WERI-Rb-1 (cell line): ENCODE data around the gene KDM4E.
A peak's percentile ranks its signal among the peaks of the same experiment; 100 is the strongest.

Experiments used
- DNase-seq: peaks from one replicate; pipeline ENCODE4 v3.0.0-alpha.2; 2020
- H3K27ac ChIP-seq: fragments of 250-450 bp; sonication (Bioruptor Pico); 2 replicates; pipeline ENCODE4 v1.5.1; 2020; ENCODE audit warnings: mild to moderate bottlenecking, moderate library complexity
- H3K27me3 ChIP-seq: fragments of 250-450 bp; sonication (Bioruptor Pico); 2 replicates; pipeline ENCODE4 v1.5.1; 2021; ENCODE audit warnings: mild to moderate bottlenecking, low read depth, moderate library complexity; ENCODE audit not compliant: insufficient read depth, severe bottlenecking
- H3K36me3 ChIP-seq: fragments of 250-450 bp; sonication (Bioruptor Pico); 2 replicates; pipeline ENCODE4 v1.5.1; 2020; ENCODE audit warnings: mild to moderate bottlenecking, moderate library complexity
- H3K4me3 ChIP-seq: 2 replicates; pipeline ENCODE4 v1.5.1; 2011; ENCODE audit warnings: low read depth, mild to moderate bottlenecking, control low read depth, low read length
- H3K9me3 ChIP-seq: fragments of 250-450 bp; sonication (Bioruptor Pico); 2 replicates; pipeline ENCODE4 v1.5.1; 2021; ENCODE audit warnings: mild to moderate bottlenecking, moderate library complexity; ENCODE audit not compliant: severe bottlenecking
- TF ChIP-seq, protein P1 (sequence below): IDR thresholded peaks from 2 replicates; pipeline ENCODE4 v1.5.1; 2011; ENCODE audit warnings: low read depth, mild to moderate bottlenecking, control low read depth, inconsistent platforms, low read length

Gene KDM4E

DNA sequence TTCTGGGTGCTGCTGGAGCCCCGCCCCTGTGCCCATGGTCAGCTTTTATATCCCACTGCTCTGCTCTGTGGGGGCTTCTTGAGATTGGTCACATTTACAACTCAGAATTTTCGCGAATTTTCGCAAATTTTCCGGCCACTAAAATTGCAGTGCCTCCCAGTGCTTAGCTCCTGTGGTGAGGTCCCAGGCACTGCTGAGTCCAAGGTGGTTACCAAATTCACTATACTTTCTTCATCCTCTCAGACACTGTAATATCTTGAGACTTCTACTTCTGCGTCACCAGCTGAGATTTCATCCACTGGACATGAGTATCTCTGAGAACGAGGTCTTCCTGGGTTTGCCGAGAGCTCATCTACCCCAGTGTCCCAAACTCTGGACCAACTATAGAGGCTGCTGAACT, 32.9 kb downstream of the KDM4E start:
- Histone ChIP-seq H3K27me3 (no peaks in the 10 kb centered on the region), H3K27ac (no peak overlapping the region), H3K4me3 (no peak overlapping the region), H3K36me3 (no peaks in the 10 kb centered on the region), H3K9me3 (no peaks in the 10 kb centered on the region)
- DNase-seq: no peak
- TF ChIP-seq, protein P1, sequence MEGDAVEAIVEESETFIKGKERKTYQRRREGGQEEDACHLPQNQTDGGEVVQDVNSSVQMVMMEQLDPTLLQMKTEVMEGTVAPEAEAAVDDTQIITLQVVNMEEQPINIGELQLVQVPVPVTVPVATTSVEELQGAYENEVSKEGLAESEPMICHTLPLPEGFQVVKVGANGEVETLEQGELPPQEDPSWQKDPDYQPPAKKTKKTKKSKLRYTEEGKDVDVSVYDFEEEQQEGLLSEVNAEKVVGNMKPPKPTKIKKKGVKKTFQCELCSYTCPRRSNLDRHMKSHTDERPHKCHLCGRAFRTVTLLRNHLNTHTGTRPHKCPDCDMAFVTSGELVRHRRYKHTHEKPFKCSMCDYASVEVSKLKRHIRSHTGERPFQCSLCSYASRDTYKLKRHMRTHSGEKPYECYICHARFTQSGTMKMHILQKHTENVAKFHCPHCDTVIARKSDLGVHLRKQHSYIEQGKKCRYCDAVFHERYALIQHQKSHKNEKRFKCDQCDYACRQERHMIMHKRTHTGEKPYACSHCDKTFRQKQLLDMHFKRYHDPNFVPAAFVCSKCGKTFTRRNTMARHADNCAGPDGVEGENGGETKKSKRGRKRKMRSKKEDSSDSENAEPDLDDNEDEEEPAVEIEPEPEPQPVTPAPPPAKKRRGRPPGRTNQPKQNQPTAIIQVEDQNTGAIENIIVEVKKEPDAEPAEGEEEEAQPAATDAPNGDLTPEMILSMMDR: no peak

DNA sequence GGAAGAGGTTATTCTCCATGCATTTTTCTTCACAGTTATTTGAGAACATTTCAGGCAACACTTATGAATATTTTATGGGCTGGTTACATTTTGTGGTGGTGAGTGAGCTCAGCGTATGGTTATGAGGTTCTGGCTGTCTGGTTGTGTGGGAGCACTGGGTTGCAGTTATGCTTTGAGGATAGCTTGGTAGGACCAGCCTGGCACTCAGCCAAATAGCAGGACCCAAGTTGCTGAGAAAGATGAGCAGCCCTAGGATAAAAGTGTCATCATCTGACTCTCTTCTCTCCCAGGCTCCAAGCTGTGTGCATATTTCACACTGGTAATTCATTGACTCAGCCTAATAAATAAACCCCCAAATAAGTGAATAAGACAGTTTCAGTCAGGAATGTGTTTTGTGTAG, 33.6 kb downstream of the KDM4E start:
- no peaks in the 10 kb centered on the region for H3K27me3 ChIP-seq
- no peaks in the 10 kb centered on the region for H3K36me3 ChIP-seq
- no peak for DNase-seq
- H3K27ac ChIP-seq: no peak overlapping the region
- H3K4me3 ChIP-seq: no peak overlapping the region
- no peaks in the 10 kb centered on the region for H3K9me3 ChIP-seq
- TF ChIP-seq, protein P1: no peak

DNA sequence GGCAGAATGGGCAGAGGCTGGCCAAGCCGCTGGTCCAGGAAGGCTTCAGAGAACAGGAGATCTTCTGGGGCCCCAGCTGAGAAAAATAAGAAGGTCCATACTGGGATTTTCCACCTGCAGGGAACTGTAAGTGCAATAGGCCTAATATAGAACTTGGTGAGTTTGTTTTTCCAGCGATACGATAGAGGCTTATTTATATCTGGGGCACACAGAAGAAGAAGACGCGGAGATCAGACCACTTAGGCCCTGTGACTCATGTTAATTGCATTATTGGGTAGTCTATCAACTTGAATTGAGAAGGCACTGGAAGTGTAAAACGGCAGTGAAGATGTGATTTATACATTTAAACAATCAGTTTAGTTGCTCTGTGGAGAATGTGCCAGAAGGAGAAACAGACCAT, 34.0 kb downstream of the KDM4E start:
- H3K4me3 ChIP-seq: no peak overlapping the region
- no peak for DNase-seq
- TF ChIP-seq, protein P1: no peak
- no peaks in the 10 kb centered on the region for H3K36me3 ChIP-seq
- H3K9me3 ChIP-seq: no peaks in the 10 kb centered on the region
- no peaks in the 10 kb centered on the region for H3K27me3 ChIP-seq
- no peak overlapping the region for H3K27ac ChIP-seq

DNA sequence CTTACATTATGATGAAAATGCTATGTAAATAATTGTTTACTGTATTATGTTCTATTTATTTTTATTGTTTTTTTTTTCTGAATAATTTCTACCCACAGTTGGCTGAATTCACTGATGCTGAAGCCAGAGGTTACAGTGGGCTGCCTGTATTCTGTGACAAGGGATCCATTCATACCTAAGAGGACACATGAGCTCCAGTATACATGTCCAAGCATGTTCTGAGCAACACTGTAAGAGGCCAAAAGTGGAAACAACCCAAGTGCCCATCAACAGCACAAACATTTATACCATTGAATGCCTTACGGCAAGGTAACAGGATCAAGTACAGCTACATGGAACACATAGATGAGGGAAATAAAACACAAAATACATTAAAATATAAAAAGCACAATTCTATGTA, 40.3 kb downstream of the KDM4E start:
- DNase-seq: no peak

DNA sequence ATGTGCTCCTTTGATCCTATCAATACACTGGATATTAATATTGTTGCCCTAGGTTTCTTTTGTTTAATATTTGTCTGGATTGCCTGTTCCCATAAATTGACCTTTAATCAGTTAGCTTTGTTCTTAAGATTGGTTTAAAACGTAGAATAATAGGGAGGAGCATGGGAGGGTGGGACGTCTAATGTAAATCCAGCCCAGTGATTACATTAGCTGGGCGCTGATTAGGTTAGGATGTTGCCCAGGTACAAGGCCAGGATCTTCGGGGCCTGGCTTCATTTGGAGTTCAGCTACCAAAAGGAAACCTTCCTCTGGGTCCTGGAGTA, 41.6 kb downstream of the KDM4E start, which contains the start of gene SRSF8:
TSS of gene SRSF8 (plus strand) at position 204 of the 323 bp plus-strand sequence. CDS start 308 bp downstream, outside the sequence.
- H3K27ac ChIP-seq: peak within 1 kb of the TSS; percentile 91
- peaks cover 4% of the 10 kb centered on the region; the same call in 1 of the 2 replicates for H3K36me3 ChIP-seq
- DNase-seq: no peak
- H3K4me3 ChIP-seq: peak within 1 kb of the TSS; percentile 99
- H3K9me3 ChIP-seq: no peaks in the 10 kb centered on the region
- no peaks in the 10 kb centered on the region for H3K27me3 ChIP-seq
- TF ChIP-seq, protein P1: no peak

More for the DNA sequence above, 40.3 kb downstream of the KDM4E start:
- peak overlapping the region; percentile 39; the same call in 1 of the 2 replicates for H3K27ac ChIP-seq
- TF ChIP-seq, protein P1: no peak
- no peaks in the 10 kb centered on the region for H3K27me3 ChIP-seq
- H3K9me3 ChIP-seq: no peaks in the 10 kb centered on the region
- H3K36me3 ChIP-seq: peaks cover 4% of the 10 kb centered on the region; the same call in 1 of the 2 replicates
- H3K4me3 ChIP-seq: no peak overlapping the region

DNA sequence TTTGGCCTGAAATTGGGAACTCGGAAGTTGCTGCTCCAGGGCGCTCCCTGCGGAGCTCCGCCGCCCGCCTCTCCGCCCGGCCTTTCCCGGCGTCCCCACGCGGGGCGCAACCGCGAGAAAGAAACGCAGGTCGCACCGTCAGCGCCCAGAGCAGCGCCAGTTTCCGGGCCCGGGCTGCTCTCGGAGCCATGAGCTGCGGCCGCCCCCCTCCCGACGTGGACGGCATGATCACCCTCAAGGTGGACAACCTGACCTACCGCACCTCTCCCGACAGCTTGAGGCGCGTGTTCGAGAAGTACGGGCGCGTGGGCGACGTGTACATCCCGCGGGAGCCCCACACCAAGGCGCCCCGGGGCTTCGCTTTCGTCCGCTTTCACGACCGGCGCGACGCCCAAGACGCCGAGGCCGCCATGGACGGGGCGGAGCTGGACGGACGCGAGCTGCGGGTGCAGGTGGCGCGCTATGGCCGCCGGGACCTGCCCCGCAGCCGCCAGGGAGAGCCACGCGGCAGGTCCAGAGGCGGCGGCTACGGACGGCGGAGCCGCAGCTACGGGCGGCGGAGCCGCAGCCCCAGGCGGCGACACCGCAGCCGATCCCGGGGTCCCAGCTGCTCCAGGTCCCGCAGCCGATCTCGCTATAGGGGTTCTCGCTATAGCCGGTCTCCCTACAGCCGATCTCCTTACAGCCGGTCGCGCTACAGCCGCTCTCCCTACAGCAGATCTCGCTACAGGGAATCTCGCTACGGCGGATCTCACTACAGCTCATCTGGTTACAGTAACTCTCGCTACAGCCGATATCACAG, 42.2 kb downstream of the KDM4E start:
- TF ChIP-seq, protein P1: peak; percentile 52
- DNase-seq: peak; percentile 82
- Histone ChIP-seq H3K4me3 (peak overlapping the region; percentile 99), H3K27ac (peak overlapping the region; percentile 91), H3K27me3 (no peaks in the 10 kb centered on the region), H3K9me3 (no peaks in the 10 kb centered on the region), H3K36me3 (peaks cover 4% of the 10 kb centered on the region; the same call in 1 of the 2 replicates)
